ENCODE results near the gene EDA. TPM values are rescaled to one million over a fixed set of nuclear protein-coding genes. Genes with fewer than 3 reads are reported as not detected.

EDA gene
- total and polyA plus RNA-seq, 10 of the 15 experiments (the other 5 are each of a cell fraction or from before 2014, with no cell fraction given): 0.06 TPM; not detected in 9

GRCh38 chrX:69748055-69748454, 132.1 kb downstream of the EDA start:
- Histone ChIP-seq H3K4me3 (no peak overlapping the region), H4K20me1 (ENCODE audit: control insufficient read depth, insufficient read depth) (no peaks in the 10 kb centered on the region), H3K36me3 (ENCODE audit: control insufficient read depth in 2 of 2, insufficient read depth in 2 of 2, low read length in 1 of 2) (no peaks in the 10 kb centered on the region), H3K9me3 (replicated peaks; ENCODE audit: control insufficient read depth, insufficient read depth, low read length) (no peaks in the 10 kb centered on the region), H3K79me2 (ENCODE audit: control insufficient read depth, insufficient read depth, low read length) (no peaks in the 10 kb centered on the region), H3K4me1 (ENCODE audit: control insufficient read depth, insufficient read depth, low read length) (no peaks in the 10 kb centered on the region), H2AFZ (ENCODE audit: control insufficient read depth, low read depth, low read length) (no peak overlapping the region), H3K27me3 (replicated peaks in 1 of 2; ENCODE audit: control insufficient read depth in 2 of 2, insufficient read depth in 2 of 2, low read length in 1 of 2) (no peaks in the 10 kb centered on the region), H3K27ac (ENCODE audit: control insufficient read depth, insufficient read depth) (no peak overlapping the region), H3K9ac (ENCODE audit: control insufficient read depth, insufficient read depth, low read length) (no peak overlapping the region), H3K4me2 (ENCODE audit: control insufficient read depth, insufficient read depth) (no peak overlapping the region)
- ChIA-PET RAD21 (ENCODE audit: unreplicated experiment) (no interaction called here), POLR2A (no interaction called here), SMC1A (ENCODE audit: uncharacterized antibody, unreplicated experiment) (no interaction called here), CTCF (interaction anchor here (1.1 kb wide), 1 partner anchor 34 kb away, joined by 3 read pairs; no protein-coding TSS in a partner anchor)
- no TSS peak for BruUV-seq (replicated peaks)
- DNase-seq (ENCODE audit: low read depth, low spot score): no peak
- TF ChIP-seq SMAD5 (IDR thresholded peaks at IDR 0.05; ENCODE audit: low read depth): no peak
- no peak for TF ChIP-seq FOS (IDR thresholded peaks at IDR 0.05; ENCODE audit: borderline replicate concordance, extremely low read depth, insufficient read length)
- TF ChIP-seq SMAD1 (IDR thresholded peaks at IDR 0.05; ENCODE audit: low read depth, partially characterized antibody): no peak
- no peak for TF ChIP-seq JUND (IDR thresholded peaks at IDR 0.05; ENCODE audit: low read depth, low read length)
- TF ChIP-seq CBX5 (IDR thresholded peaks at IDR 0.05; ENCODE audit: low read depth): no peak
- no peak for TF ChIP-seq NFIC (IDR thresholded peaks at IDR 0.05; ENCODE audit: low read depth, low read length)
- no peak for TF ChIP-seq ETV6 (conservative IDR thresholded peaks at IDR 0.05 in 1 of 2, IDR thresholded peaks at IDR 0.05 in 1 of 2; ENCODE audit: borderline replicate concordance in 1 of 2, low read depth in 1 of 2)
- TF ChIP-seq EZH2 (IDR thresholded peaks at IDR 0.05; ENCODE audit: borderline replicate concordance, control insufficient read depth, low read depth, low read length): no peak
- TF ChIP-seq GATAD2B (conservative IDR thresholded peaks at IDR 0.05; ENCODE audit: low read depth): no peak
- no peak for TF ChIP-seq SREBF1 (IDR thresholded peaks at IDR 0.05; ENCODE audit: low read length)
- no peak for TF ChIP-seq ZNF274 (IDR thresholded peaks at IDR 0.05; ENCODE audit: insufficient read depth, insufficient read length)
- no peak for TF ChIP-seq TCF3 (IDR thresholded peaks at IDR 0.05; ENCODE audit: borderline replicate concordance, insufficient read depth, low read depth, low read length)
- TF ChIP-seq CTCF (IDR thresholded peaks at IDR 0.05 in 2 of 3, conservative IDR thresholded peaks at IDR 0.05 in 1 of 3; ENCODE audit: control insufficient read depth in 2 of 3, extremely low read depth in 1 of 3, insufficient read depth in 1 of 3, low read depth in 3 of 3, low read length in 3 of 3): no peak
- no peak for TF ChIP-seq BCL11A (IDR thresholded peaks at IDR 0.05; ENCODE audit: low read depth, low read length)
- no peak for TF ChIP-seq MYC (IDR thresholded peaks at IDR 0.05; ENCODE audit: insufficient read depth, insufficient read length, insufficient replicate concordance, low read length, severe bottlenecking)
- TF ChIP-seq, protein P1, sequence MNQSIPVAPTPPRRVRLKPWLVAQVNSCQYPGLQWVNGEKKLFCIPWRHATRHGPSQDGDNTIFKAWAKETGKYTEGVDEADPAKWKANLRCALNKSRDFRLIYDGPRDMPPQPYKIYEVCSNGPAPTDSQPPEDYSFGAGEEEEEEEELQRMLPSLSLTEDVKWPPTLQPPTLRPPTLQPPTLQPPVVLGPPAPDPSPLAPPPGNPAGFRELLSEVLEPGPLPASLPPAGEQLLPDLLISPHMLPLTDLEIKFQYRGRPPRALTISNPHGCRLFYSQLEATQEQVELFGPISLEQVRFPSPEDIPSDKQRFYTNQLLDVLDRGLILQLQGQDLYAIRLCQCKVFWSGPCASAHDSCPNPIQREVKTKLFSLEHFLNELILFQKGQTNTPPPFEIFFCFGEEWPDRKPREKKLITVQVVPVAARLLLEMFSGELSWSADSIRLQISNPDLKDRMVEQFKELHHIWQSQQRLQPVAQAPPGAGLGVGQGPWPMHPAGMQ (IDR thresholded peaks at IDR 0.05; ENCODE audit: borderline replicate concordance): no peak
- FAIRE-seq: no peak
- WGBS (ENCODE audit: insufficient coverage, insufficient replicate concordance, low lambda C conversion rate, missing lambda C conversion rate): 0% methylated on average over 1 of the region's 1 CpG
- in situ Hi-C loops (cut with MboI): no loop called here
- intact Hi-C loops (cut with micrococcal nuclease; ENCODE audit: unreplicated experiment): no loop called here
- ATAC-seq: no peak
